H1 (cell line): ENCODE data around the gene STK39. TPM values are rescaled to one million over a fixed set of nuclear protein-coding genes. Genes with fewer than 3 reads are reported as not detected.

Source experiments
- CTCF ChIA-PET: fragments of 300-600 bp; sonication (Branson Sonifier 250); formaldehyde crosslinking; loops from one replicate; lab custom pipeline; 2021; ENCODE audit not compliant: partially characterized antibody; lab: Charles Lee
- POLR2A ChIA-PET: fragments of 300-600 bp; sonication (Branson Sonifier 250); formaldehyde crosslinking; loops from one replicate; lab custom pipeline; 2021; ENCODE audit warnings: inconsistent platforms; ENCODE audit not compliant: partially characterized antibody; lab: Charles Lee
- DNase-seq, 2 experiments: peaks; one replicate each; pipeline versions ENCODE4 v3.0.0 to v3.0.0-alpha.2; 2010 to 2022; ENCODE audit warnings: low spot score in 2 of 2, low read depth in 1 of 2, mixed read lengths in 1 of 2
- FAIRE-seq: peaks from 2 replicates; lab custom pipeline; 2011; peaks lifted over from hg19 to GRCh38; lab: Jason Lieb, UNC
- H2AFZ ChIP-seq: 2 replicates; pipeline ENCODE4 v1.8.1; 2012; ENCODE audit warnings: low read length, inconsistent platforms
- H2AK5ac ChIP-seq: 2 replicates; pipeline ENCODE4 v1.6.1; 2013; ENCODE audit warnings: low read depth, low read length
- H2BK120ac ChIP-seq: replicated peaks from 2 replicates; pipeline ENCODE3; 2013; ENCODE audit warnings: low read depth, low read length, inconsistent platforms
- H2BK12ac ChIP-seq: 2 replicates; pipeline ENCODE4 v1.6.1; 2013; ENCODE audit warnings: low read depth, low read length
- H2BK15ac ChIP-seq: 2 replicates; pipeline ENCODE4 v1.6.1; 2013; ENCODE audit warnings: low read length
- H2BK20ac ChIP-seq: 2 replicates; pipeline ENCODE4 v1.6.1; 2013; ENCODE audit warnings: low read length
- H2BK5ac ChIP-seq: 2 replicates; pipeline ENCODE4 v1.6.1; 2013; ENCODE audit warnings: low read depth, low read length
- H3K14ac ChIP-seq: 2 replicates; pipeline ENCODE4 v1.6.1; 2013; ENCODE audit warnings: inconsistent platforms; ENCODE audit not compliant: insufficient read length
- H3K18ac ChIP-seq: 2 replicates; pipeline ENCODE4 v1.6.1; 2013; ENCODE audit warnings: low read length; ENCODE audit errors: extremely low read depth
- H3K23ac ChIP-seq: 2 replicates; pipeline ENCODE4 v1.6.1; 2013; ENCODE audit warnings: inconsistent platforms; ENCODE audit not compliant: insufficient read length
- H3K23me2 ChIP-seq: 2 replicates; pipeline ENCODE4 v1.6.1; 2013; ENCODE audit warnings: low read depth, low read length
- H3K27ac ChIP-seq: 2 replicates; pipeline ENCODE4 v1.6.1; 2011; ENCODE audit warnings: low read depth, low read length, inconsistent platforms
- H3K27me3 ChIP-seq, 4 experiments: replicated peaks in 1 of 4; 1 replicate in 1 of 4; 2 replicates in 3 of 4; pipeline versions ENCODE4 v1.6.1 to v1.8.1; 2011 to 2013; ENCODE audit warnings: low read length in 3 of 4, mild to moderate bottlenecking in 3 of 4, inconsistent platforms in 2 of 4, mixed read lengths in 2 of 4, moderate library complexity in 1 of 4; ENCODE audit not compliant: control insufficient read depth in 3 of 4, insufficient read depth in 3 of 4; ENCODE audit errors: extremely low read depth in 1 of 4
- H3K36me3 ChIP-seq, 4 experiments: 2 replicates each; pipeline versions ENCODE4 v1.6.1 to v1.8.1; 2011 to 2013; ENCODE audit warnings: mild to moderate bottlenecking in 4 of 4, low read length in 3 of 4, moderate library complexity in 2 of 4, control low read depth in 1 of 4, inconsistent platforms in 1 of 4; ENCODE audit not compliant: insufficient read depth in 4 of 4, control insufficient read depth in 2 of 4
- H3K4ac ChIP-seq: replicated peaks from 2 replicates; pipeline ENCODE3; 2013; ENCODE audit warnings: low read length, low read depth, mixed read lengths, inconsistent platforms; ENCODE audit not compliant: insufficient read length
- H3K4me1 ChIP-seq, 4 experiments: replicated peaks in 1 of 4; 1 replicate in 1 of 4; 2 replicates in 3 of 4; pipeline versions ENCODE4 v1.6.1 to v1.8.1; 2011 to 2013; ENCODE audit warnings: low read length in 3 of 4, inconsistent platforms in 2 of 4, mixed read lengths in 1 of 4; ENCODE audit not compliant: insufficient read depth in 4 of 4, control insufficient read depth in 3 of 4
- H3K4me2 ChIP-seq, 2 experiments: 2 replicates each; pipeline versions ENCODE4 v1.6.1 to v1.8.1; 2011 to 2013; ENCODE audit warnings: low read depth in 2 of 2, low read length in 2 of 2, control low read depth in 1 of 2, inconsistent platforms in 1 of 2, mild to moderate bottlenecking in 1 of 2; ENCODE audit not compliant: insufficient read depth in 1 of 2
- H3K4me3 ChIP-seq, 4 experiments: fragments of 200-600, 300-600 bp in 1 of 4; sonication (generic), shearing (Covaris generic), sonication (Bioruptor Twin) in 1 of 4; 2 replicates each; pipeline versions ENCODE4 v1.5.1 to v1.8.1; 2011 to 2016; ENCODE audit warnings: low read length in 4 of 4, low read depth in 3 of 4, control low read depth in 2 of 4, inconsistent platforms in 2 of 4, mild to moderate bottlenecking in 2 of 4, mixed read lengths in 1 of 4, moderate library complexity in 1 of 4; ENCODE audit not compliant: insufficient read depth in 2 of 4; ENCODE audit errors: extremely low read depth in 1 of 4
- H3K56ac ChIP-seq: replicated peaks from 2 replicates; pipeline ENCODE3; 2013; ENCODE audit warnings: low read depth, mild to moderate bottlenecking, mixed read lengths, low read length, inconsistent platforms; ENCODE audit not compliant: insufficient read length
- H3K79me1 ChIP-seq: 2 replicates; pipeline ENCODE4 v1.6.1; 2013; ENCODE audit warnings: low read depth, low read length, control low read depth
- H3K79me2 ChIP-seq, 2 experiments: 2 replicates each; pipeline versions ENCODE4 v1.6.1 to v1.8.1; 2012 to 2013; ENCODE audit warnings: low read length in 2 of 2, mild to moderate bottlenecking in 2 of 2, inconsistent platforms in 1 of 2; ENCODE audit not compliant: insufficient read depth in 2 of 2, control insufficient read depth in 1 of 2
- H3K9ac ChIP-seq, 4 experiments: replicated peaks in 1 of 4; 1 replicate in 1 of 4; 2 replicates in 3 of 4; pipeline versions ENCODE4 v1.6.1 to v1.8.1; 2011 to 2013; ENCODE audit warnings: low read depth in 3 of 4, low read length in 3 of 4, control low read depth in 2 of 4, mild to moderate bottlenecking in 2 of 4, moderate library complexity in 2 of 4, inconsistent platforms in 1 of 4; ENCODE audit errors: extremely low read depth in 1 of 4
- H3K9me3 ChIP-seq, 2 experiments: 2 replicates each; pipeline versions ENCODE4 v1.6.1 to v1.8.1; 2012 to 2013; ENCODE audit warnings: mild to moderate bottlenecking in 2 of 2, moderate library complexity in 2 of 2, control low read depth in 1 of 2, inconsistent platforms in 1 of 2, low read depth in 1 of 2, low read length in 1 of 2, mixed read lengths in 1 of 2; ENCODE audit not compliant: insufficient read depth in 2 of 2
- H4K20me1 ChIP-seq, 2 experiments: replicated peaks in 1 of 2; 2 replicates each; pipeline versions ENCODE3 to v1.8.1; 2011 to 2013; ENCODE audit warnings: inconsistent platforms in 2 of 2, low read length in 2 of 2, mild to moderate bottlenecking in 1 of 2; ENCODE audit not compliant: insufficient read depth in 2 of 2, control insufficient read depth in 1 of 2
- H4K5ac ChIP-seq: 2 replicates; pipeline ENCODE4 v1.6.1; 2013; ENCODE audit warnings: low read length, low read depth, mixed read lengths, inconsistent platforms; ENCODE audit not compliant: insufficient read length
- H4K8ac ChIP-seq: 2 replicates; pipeline ENCODE4 v1.8.0; 2013; ENCODE audit warnings: mild to moderate bottlenecking, moderate library complexity, low read length, inconsistent platforms; ENCODE audit not compliant: insufficient read depth; ENCODE audit errors: extremely low read depth
- H4K91ac ChIP-seq: replicated peaks from 2 replicates; pipeline ENCODE3; 2013; ENCODE audit warnings: low read length, mixed read lengths, inconsistent platforms; ENCODE audit not compliant: insufficient read length
- CHD2 ChIP-seq: IDR thresholded peaks from 2 replicates; pipeline ENCODE4 v1.6.1; 2012; ENCODE audit warnings: low read length, improper control_type of control experiment
- SIX5 ChIP-seq: IDR thresholded peaks from 2 replicates; pipeline ENCODE4 v1.6.1; 2011; ENCODE audit warnings: mild to moderate bottlenecking, low read depth, low read length
- WGBS, 2 experiments: shearing (Covaris generic) in 1 of 2; methylation state at CpG; one replicate each; pipeline versions ENCODE4 v1.1.6 to v1.1.7; 2013 to 2015; ENCODE audit warnings: low lambda C conversion rate in 2 of 2, mixed read lengths in 2 of 2, inconsistent platforms in 1 of 2, low coverage in 1 of 2, missing lambda C conversion rate in 1 of 2; ENCODE audit not compliant: insufficient replicate concordance in 2 of 2, insufficient coverage in 1 of 2, insufficient read length in 1 of 2; ENCODE audit errors: extremely low coverage in 1 of 2, missing lambda C conversion rate in 1 of 2; 5-methylcytosine and 5-hydroxymethylcytosine counted together
- polyA plus RNA-seq, 7 experiments: library from polyadenylated mRNA; depleted of rRNA in 3 of 7; stranded (reverse) in 5 of 7; unstranded in 2 of 7; fragments of >200 nt in 5 of 7; fragments of 200-250 nt in 2 of 7; gene quantifications; 1 replicate in 5 of 7; 2 replicates in 1 of 7; 4 replicates in 1 of 7; pipeline versions ENCODE4 v1.2.1 to v1.2.3, GENCODE V29; 2011 to 2013; ENCODE audit warnings: missing spikeins in 2 of 7, mixed read lengths in 2 of 7
- total RNA-seq: library from RNA; stranded (reverse); fragmentation: NEBNext Ultra II Directional; extraction: Animal tissue kit (Norgen Biotek cat#: 25700); gene quantifications from 2 replicates; pipeline ENCODE4 v1.2.1, GENCODE V29; 2021

STK39 gene
- total and polyA plus RNA-seq, 2 of the 8 experiments (the other 6 are each of a cell fraction or from before 2014, with no cell fraction given), result 13.7 to 23.8 TPM

GRCh38 chr2:168191955-168192785, 55.2 kb downstream of the STK39 start:
- POLR2A ChIA-PET, result interaction anchor here (0.9 kb wide), 1 partner anchor 9 kb away, joined by 4 read pairs; no protein-coding TSS in a partner anchor
- FAIRE-seq, result no peak

More at GRCh38 chr2:168191955-168192785, 55.2 kb downstream of the STK39 start:
- Histone ChIP-seq H3K4me3 (no peak overlapping the region), H3K27me3 (no peaks in the 10 kb centered on the region), H3K4ac (no peak overlapping the region), H3K18ac (no peak overlapping the region), H3K9me3 (no peaks in the 10 kb centered on the region), H2BK5ac (no peak overlapping the region), H3K4me2 (no peak overlapping the region), H2AFZ (no peak overlapping the region), H3K14ac (no peak overlapping the region), H3K79me1 (peaks cover 2% of the 10 kb centered on the region), H3K56ac (no peak overlapping the region), H3K36me3 (no peaks in the 10 kb centered on the region; a peak in 1 of 8 replicates), H3K79me2 (no peaks in the 10 kb centered on the region), H3K23ac (no peak overlapping the region), H4K5ac (no peak overlapping the region), H4K91ac (no peak overlapping the region), H3K27ac (no peak overlapping the region), H2AK5ac (no peak overlapping the region), H2BK20ac (no peak overlapping the region), H3K23me2 (no peaks in the 10 kb centered on the region), H2BK15ac (no peak overlapping the region), H4K20me1 (peaks cover 0 to 2% of the 10 kb centered on the region in 2 experiments), H3K4me1 (peaks cover 0 to 10% (median 3%) of the 10 kb centered on the region in 4 experiments; a peak in 2 of 7 replicates), H2BK120ac (no peak overlapping the region), H4K8ac (no peak overlapping the region), H2BK12ac (no peak overlapping the region), H3K9ac (no peak overlapping the region)
- TF ChIP-seq SIX5 (no peak), CHD2 (no peak)
- CTCF ChIA-PET, result interaction anchor here (0.6 to 1.6 kb wide), 7 partner anchors 10 to 409 kb away, joined by 3 to 5 read pairs (median 4); no protein-coding TSS in a partner anchor
- 90% methylated on average over 6 of the region's 6 CpGs; no CpG with 5 or more reads in 1 of the 2 experiments for WGBS, 2 experiments
- DNase-seq, result no peak
